D721Med (cell line): ENCODE measurements around the gene NUFIP1.

Source experiments
- DNase-seq: peaks from one replicate; pipeline ENCODE4 v3.0.0; 2011; ENCODE audit warnings: low spot score; ENCODE audit not compliant: insufficient read length
- FAIRE-seq: peaks from 2 replicates; lab custom pipeline; 2011; peaks lifted over from hg19 to GRCh38; lab: Jason Lieb, UNC
- TF ChIP-seq, protein P1 (sequence below): IDR thresholded peaks from 2 replicates; pipeline ENCODE4 v1.5.1; 2012; ENCODE audit warnings: mild to moderate bottlenecking, control low read depth; ENCODE audit not compliant: insufficient read depth; ENCODE audit errors: missing control alignments

Gene NUFIP1

DNA sequence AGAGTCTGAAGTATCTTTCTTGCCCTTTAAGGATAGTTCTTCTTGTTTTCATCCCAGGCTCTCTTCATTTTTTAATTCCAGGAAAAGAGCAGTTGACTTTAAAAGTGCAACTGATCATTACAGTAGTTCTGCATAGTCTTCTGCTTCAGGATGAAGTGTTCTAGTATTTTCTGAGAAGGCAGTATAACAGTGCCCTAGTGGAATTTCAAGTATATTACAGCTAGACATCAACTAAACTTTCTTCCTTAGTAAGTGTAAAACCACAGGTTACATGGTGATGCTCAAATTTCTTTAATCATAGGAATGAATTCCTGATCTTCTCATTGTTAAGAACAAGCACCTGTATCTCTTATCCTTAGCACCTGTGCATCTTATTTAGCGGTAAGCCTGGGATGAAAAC lies 10.9 kb downstream of the NUFIP1 start:
- TF ChIP-seq, protein P1, sequence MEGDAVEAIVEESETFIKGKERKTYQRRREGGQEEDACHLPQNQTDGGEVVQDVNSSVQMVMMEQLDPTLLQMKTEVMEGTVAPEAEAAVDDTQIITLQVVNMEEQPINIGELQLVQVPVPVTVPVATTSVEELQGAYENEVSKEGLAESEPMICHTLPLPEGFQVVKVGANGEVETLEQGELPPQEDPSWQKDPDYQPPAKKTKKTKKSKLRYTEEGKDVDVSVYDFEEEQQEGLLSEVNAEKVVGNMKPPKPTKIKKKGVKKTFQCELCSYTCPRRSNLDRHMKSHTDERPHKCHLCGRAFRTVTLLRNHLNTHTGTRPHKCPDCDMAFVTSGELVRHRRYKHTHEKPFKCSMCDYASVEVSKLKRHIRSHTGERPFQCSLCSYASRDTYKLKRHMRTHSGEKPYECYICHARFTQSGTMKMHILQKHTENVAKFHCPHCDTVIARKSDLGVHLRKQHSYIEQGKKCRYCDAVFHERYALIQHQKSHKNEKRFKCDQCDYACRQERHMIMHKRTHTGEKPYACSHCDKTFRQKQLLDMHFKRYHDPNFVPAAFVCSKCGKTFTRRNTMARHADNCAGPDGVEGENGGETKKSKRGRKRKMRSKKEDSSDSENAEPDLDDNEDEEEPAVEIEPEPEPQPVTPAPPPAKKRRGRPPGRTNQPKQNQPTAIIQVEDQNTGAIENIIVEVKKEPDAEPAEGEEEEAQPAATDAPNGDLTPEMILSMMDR = no peak
- DNase-seq (no peak), FAIRE-seq (peak; percentile 29)

DNA sequence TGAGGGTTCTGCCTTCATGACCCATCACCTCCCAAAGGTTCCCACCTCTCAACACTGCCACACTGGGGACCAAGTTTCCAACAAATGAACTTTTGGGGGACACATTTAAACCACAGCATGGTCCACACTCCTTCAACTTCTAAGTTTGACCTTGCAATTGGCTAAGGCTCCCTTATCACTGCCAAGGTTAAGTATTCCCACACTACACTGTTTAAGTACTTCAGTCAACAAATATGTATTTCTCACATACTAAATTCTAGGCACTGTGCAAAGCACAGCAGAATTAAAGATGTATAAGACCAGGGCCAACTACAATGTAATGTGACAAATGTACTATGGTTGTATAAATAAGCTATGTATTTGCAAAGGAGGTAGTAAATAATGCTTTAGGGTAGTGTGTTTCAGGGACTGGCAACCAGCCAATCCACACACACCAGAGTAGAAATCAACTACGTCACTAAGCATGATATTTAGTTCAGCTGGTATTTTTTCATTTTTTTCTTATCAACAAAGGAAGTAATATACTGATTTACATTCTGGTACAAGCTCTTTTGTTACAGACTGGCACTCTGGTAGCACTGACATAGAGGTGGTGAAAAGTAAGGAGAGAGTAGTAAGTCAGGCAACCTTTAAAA lies 12.2 kb downstream of the NUFIP1 start:
- FAIRE-seq (no peak), DNase-seq (no peak)
- TF ChIP-seq, protein P1 = no peak

DNA sequence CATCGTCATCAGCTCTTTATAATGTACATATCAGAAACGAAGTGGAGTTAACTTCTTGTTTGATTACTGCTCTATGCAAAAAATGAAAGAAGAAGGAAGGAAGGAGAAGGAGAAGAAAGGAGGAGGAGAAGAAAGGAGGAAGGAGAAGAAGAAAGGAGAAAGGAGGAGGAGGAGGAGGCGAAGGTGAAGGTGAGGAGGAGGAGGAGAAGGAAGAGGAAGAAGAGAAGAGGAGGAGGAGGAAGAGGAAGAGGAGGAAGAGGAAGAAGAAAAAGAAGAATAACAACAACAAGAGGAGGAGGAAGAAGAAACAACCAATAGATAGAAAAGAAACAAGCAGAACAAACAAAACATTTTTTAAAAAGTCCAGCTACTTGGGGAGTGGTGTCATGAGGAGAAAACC lies 13.1 kb downstream of the NUFIP1 start:
- TF ChIP-seq, protein P1 = no peak
- no peak for DNase-seq
- no peak for FAIRE-seq

DNA sequence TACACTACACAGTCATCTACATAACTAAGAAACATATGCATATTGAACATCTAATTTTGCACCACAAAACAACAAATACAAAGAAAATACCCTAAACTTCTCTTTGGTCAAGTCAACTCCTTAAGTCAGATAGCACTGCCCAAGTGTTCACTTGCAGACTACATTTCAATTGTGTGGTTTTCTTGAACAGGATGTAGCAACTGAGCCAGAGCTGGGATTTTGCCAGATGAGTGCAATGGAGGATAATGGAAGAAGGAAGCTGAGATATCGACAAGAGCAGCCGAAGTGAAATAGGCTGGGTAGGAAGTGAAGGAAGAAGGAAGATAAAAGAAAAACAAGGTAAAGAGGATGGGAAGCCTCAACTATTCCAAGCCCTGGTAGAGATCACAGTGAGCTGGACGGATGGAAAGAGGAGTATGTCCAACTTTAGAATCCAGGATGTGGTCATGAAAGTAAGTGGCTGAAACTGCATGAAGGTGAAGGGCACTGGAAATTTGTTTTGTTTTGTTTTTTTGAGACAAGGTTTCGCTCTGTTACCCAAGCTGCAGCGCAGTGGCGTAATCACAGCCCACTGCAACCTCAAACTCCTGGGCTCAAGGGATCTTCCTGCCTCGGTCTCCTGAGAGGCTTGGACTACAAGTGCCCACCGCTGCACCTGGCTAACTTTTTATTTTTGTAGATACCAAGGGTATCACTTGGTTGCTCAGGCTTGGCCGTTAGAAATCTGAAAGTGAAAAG lies 15.0 kb downstream of the NUFIP1 start:
- no peak for DNase-seq
- TF ChIP-seq, protein P1 = no peak
- no peak for FAIRE-seq

DNA sequence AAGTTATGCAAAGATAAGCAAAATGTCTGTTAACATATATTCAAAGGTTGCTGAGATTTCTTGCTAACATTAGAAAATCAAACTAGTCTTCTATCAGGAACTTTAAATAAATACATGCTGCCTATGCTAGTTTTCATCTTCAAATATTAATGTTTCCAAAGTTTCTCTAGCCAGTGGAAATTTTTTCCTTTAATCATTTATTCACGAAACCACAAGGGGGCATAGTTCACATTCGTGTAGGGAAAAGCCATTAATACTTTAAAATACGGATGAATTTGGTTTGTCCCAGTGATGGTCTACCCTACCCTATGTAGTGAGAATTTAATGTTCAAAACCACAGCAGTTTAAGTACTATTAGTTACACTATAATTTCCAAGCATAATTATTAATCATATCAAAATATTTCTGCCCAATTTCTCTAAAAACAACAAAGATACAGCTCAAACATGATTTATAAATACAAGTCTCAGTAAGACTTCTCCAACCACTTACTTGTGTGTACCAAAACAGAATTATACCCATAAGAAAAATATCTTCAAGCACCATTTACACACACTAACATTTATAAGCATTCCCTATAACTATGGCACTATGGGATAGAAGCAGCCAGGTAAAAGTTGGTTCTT lies 16.2 kb downstream of the NUFIP1 start:
- FAIRE-seq = no peak
- TF ChIP-seq, protein P1 = peak; percentile 56
- no peak for DNase-seq

DNA sequence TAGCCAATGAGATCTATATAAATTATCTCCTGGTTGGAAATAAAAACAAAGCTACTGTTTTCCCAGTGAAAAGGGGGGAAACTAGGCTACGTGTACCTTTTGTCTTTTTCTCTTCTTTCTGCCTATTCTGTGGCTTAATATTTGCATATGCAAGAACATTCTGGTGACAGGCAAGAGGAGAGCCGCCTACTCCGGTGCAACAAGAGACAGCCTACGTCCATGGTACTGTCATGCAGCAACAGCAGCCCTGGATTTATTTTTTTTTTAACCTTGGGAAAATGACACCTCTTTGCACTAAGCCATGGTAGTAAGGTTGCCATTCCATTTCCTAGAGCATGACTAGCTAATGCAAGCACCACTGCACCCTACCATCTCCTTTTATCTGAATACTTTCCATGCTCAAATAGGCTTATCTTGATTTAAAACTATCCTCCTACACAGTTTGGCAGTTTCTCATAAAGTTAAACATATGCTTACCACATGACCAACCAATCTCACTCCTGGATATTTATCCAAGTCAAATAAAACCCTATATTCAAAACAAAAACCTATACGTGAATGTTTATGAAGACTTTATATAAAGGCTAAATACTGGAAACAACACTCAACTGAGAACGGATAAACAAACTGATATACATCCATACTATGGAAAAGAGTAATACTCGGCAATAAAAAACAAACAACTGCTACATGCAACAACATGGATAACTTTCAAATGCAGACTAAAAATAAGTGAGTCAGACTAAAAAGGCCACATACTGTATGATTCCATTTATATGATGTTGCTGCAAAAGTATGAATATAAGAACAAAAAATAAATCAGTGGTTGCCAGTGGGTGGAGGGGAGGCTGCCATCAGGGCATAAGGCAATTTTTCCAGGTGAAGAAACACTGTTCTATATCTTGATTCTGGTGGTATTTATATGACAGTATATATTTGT lies 17.3 kb downstream of the NUFIP1 start:
- DNase-seq = no peak
- TF ChIP-seq, protein P1 = no peak
- no peak for FAIRE-seq
